K562 (cell line): Measurements from ENCODE around the gene HOXB7. TPM values are rescaled to one million over a fixed set of nuclear protein-coding genes. Genes with fewer than 3 reads are reported as not detected.

Source experiments
- ARID2 ChIP-seq: fragments of 450-650 bp; IDR thresholded peaks from 2 replicates; pipeline ENCODE4 v1.6.1; 2017; ENCODE audit warnings: antibody characterized with exemption, mild to moderate bottlenecking
- ARID3A ChIP-seq: IDR thresholded peaks from 2 replicates; pipeline ENCODE4 v1.6.1; 2012; ENCODE audit warnings: low read depth, low read length, improper control_type of control experiment, borderline replicate concordance
- BHLHE40 ChIP-seq: IDR thresholded peaks from 2 replicates; pipeline ENCODE4 v1.6.1; 2011; ENCODE audit warnings: low read length, improper control_type of control experiment
- BRCA1 ChIP-seq, 2 experiments: fragments of 450-650 bp in 1 of 2; sonication (generic) in 1 of 2; formaldehyde crosslinking in 1 of 2; IDR thresholded peaks; 2 replicates each; pipeline versions ENCODE4 v1.5.0 to v1.6.1; 2017 to 2020; ENCODE audit warnings: mild to moderate bottlenecking in 1 of 2, missing genetic modification reagents in 1 of 2
- CEBPG ChIP-seq, 3 experiments: fragments of 200-800 bp in 1 of 3; sonication (Bioruptor generic) in 1 of 3; sonication (generic) in 1 of 3; formaldehyde crosslinking in 1 of 3; IDR thresholded peaks in 2 of 3; conservative IDR thresholded peaks in 1 of 3; 2 replicates each; pipeline versions ENCODE4 v1.6.1 to v1.8.0; 2016 to 2022; ENCODE audit warnings: missing compliant biosample characterization in 2 of 3, missing genetic modification characterization in 2 of 3, mild to moderate bottlenecking in 1 of 3, missing genetic modification reagents in 1 of 3
- FOS ChIP-seq: IDR thresholded peaks from 3 replicates; pipeline ENCODE4 v1.6.1; 2011; ENCODE audit not compliant: insufficient read length; ENCODE audit errors: extremely low read depth
- IRF2 ChIP-seq: sonication (generic); formaldehyde crosslinking; IDR thresholded peaks from 2 replicates; pipeline ENCODE4 v1.8.1; 2022; ENCODE audit warnings: mild to moderate bottlenecking, missing genetic modification reagents
- KDM4B ChIP-seq, 2 experiments: fragments of 450-650 bp in 1 of 2; sonication (generic) in 1 of 2; IDR thresholded peaks; 2 replicates each; pipeline ENCODE4 v1.6.1; 2016 to 2017; ENCODE audit warnings: borderline replicate concordance in 2 of 2, antibody characterized with exemption in 1 of 2, low read depth in 1 of 2, mild to moderate bottlenecking in 1 of 2
- KDM5B ChIP-seq: fragments of 200-600 bp; sonication (generic); IDR thresholded peaks from 2 replicates; pipeline ENCODE4 v1.6.1; 2012; ENCODE audit warnings: low read depth, mild to moderate bottlenecking, moderate library complexity, low read length, control low read depth, inconsistent platforms; ENCODE audit not compliant: insufficient replicate concordance
- MAFK ChIP-seq: IDR thresholded peaks from 2 replicates; pipeline ENCODE4 v1.6.1; 2011; ENCODE audit warnings: low read length, improper control_type of control experiment
- PHF8 ChIP-seq: fragments of 200-600 bp; sonication (generic); IDR thresholded peaks from 2 replicates; pipeline ENCODE4 v1.6.1; 2012; ENCODE audit warnings: mixed run types, mild to moderate bottlenecking, inconsistent platforms, low read length, moderate library complexity, borderline replicate concordance
- RBM15 ChIP-seq: fragments of 200-400 bp; formaldehyde crosslinking; IDR thresholded peaks from 2 replicates; pipeline ENCODE4 v1.6.1; 2018; ENCODE audit warnings: mild to moderate bottlenecking, low read length, moderate library complexity; ENCODE audit not compliant: insufficient read depth
- RERE ChIP-seq: sonication (generic); formaldehyde crosslinking; IDR thresholded peaks from 2 replicates; pipeline ENCODE4 v1.8.0; 2023; ENCODE audit warnings: missing genetic modification reagents, mild to moderate bottlenecking, borderline replicate concordance
- SMAD3 ChIP-seq: fragments of 450-650 bp; formaldehyde crosslinking; conservative IDR thresholded peaks from 2 replicates; pipeline ENCODE4 v1.4.0; 2020; ENCODE audit warnings: mild to moderate bottlenecking
- SMC3 ChIP-seq: conservative IDR thresholded peaks from 2 replicates; pipeline ENCODE4 v1.6.1; 2011; ENCODE audit warnings: low read depth, low read length, improper control_type of control experiment; ENCODE audit not compliant: insufficient read depth
- TBL1XR1 ChIP-seq, 2 experiments: IDR thresholded peaks; 2 replicates each; pipeline ENCODE4 v1.6.1; 2012; ENCODE audit warnings: improper control_type of control experiment in 2 of 2, low read length in 2 of 2, mild to moderate bottlenecking in 1 of 2
- THRB ChIP-seq: fragments of 450-650 bp; formaldehyde crosslinking; conservative IDR thresholded peaks from 2 replicates; pipeline ENCODE4 v1.4.0; 2022; ENCODE audit warnings: mild to moderate bottlenecking, missing genetic modification characterization
- ZNF766 ChIP-seq: fragments of 200-800 bp; sonication (Bioruptor generic); conservative IDR thresholded peaks from 2 replicates; pipeline ENCODE4 v1.6.1; 2016; ENCODE audit warnings: missing genetic modification characterization, missing compliant biosample characterization
- polyA plus RNA-seq, 8 experiments: library from polyadenylated mRNA; depleted of rRNA in 4 of 8; stranded (reverse) in 5 of 8; unstranded in 3 of 8; fragments of >200 nt; fragmentation: Nextera tagmentation in 2 of 8; fragmentation: Illumina TruSeq in 1 of 8; extraction: Ambion mirVana in 2 of 8; extraction: Trizol in 1 of 8; gene quantifications; 2 replicates each; pipeline versions ENCODE4 v1.2.1 to v1.2.3, GENCODE V29; 2011 to 2014; ENCODE audit warnings: inconsistent platforms in 1 of 8, missing spikeins in 1 of 8
- total RNA-seq, 7 experiments: library from RNA; depleted of rRNA in 6 of 7; stranded (reverse); fragments of >200 nt in 6 of 7; fragmentation: Illumina TruSeq in 2 of 7; extraction: Trizol in 2 of 7; gene quantifications; 2 replicates each; pipeline versions ENCODE4 v1.2.1 to v1.2.3, GENCODE V29; 2011 to 2021; ENCODE audit warnings: low replicate concordance in 1 of 7

HOXB7 gene
- total and polyA plus RNA-seq, 9 of the 15 experiments (the other 6 are each of a cell fraction or from before 2014, with no cell fraction given) = 5.5 to 16.7 (median 8.3) TPM

- TF ChIP-seq ZNF766 (CRISPR knock-in tag) (peak; percentile 97), ARID3A (no peak), ARID2 (no peak), PHF8 (peak; percentile 36; the same call in 1 of the 2 replicates), RBM15 (no peak), THRB (CRISPR knock-in tag) (no peak), MAFK (no peak), BRCA1 (IDR thresholded peaks at IDR 0.05) (no peak), BRCA1 (CRISPR knock-in tag; IDR thresholded peaks at IDR 0.05) (no peak), IRF2 (CRISPR knock-in tag) (no peak), BHLHE40 (0 out of 2 replicates have a peak, but pooled peaks have one; percentile 6), KDM4B (IDR thresholded peaks at IDR 0.05; ENCODE audit: borderline replicate concordance in 2 of 2, low read depth in 1 of 2) (no peak), FOS (peak; percentile 33), RERE (CRISPR knock-in tag) (no peak), CEBPG (CRISPR knock-in tag; IDR thresholded peaks at IDR 0.05) (no peak), CEBPG (tag; conservative IDR thresholded peaks at IDR 0.05 in 1 of 2, IDR thresholded peaks at IDR 0.05 in 1 of 2) (no peak), SMAD3 (CRISPR knock-in tag) (no peak), TBL1XR1 (IDR thresholded peaks at IDR 0.05; ENCODE audit: low read length in 2 of 2) (no peak), SMC3 (no peak), KDM5B (no peak)
Measured at GRCh38 chr17:48577946-48578615, 32.7 kb downstream of the HOXB7 start, which contains the start of gene HOXB4 (continued).
